Stimulated activated CD8-positive, alpha-beta memory T cell treated with anti-CD3 and anti-CD28 coated beads, Interleukin-2, amount 100 ng/mL, for 1 hour (primary cell): Measurements from ENCODE around the gene MYEF2.

Experiments used
- DNase-seq, 2 donors: peaks; one replicate each; pipeline ENCODE4 v3.0.0-alpha.2; 2020; ENCODE audit warnings: low read depth in 2 of 2

Gene MYEF2

GRCh38 chr15:48087844-48088243 lies 90.3 kb downstream of the MYEF2 start:
- DNase-seq, result no peak

- no peak for DNase-seq
Observed at GRCh38 chr15:48086576-48086975, 91.5 kb downstream of the MYEF2 start.

- DNase-seq, result no peak
Observed at GRCh38 chr15:48086133-48086532, 92.0 kb downstream of the MYEF2 start.

- no peak for DNase-seq
Observed at GRCh38 chr15:48085591-48085930, 92.5 kb downstream of the MYEF2 start.

- no peak for DNase-seq
Observed at GRCh38 chr15:48084759-48085590, 93.1 kb downstream of the MYEF2 start.
